GM12892 (cell line): Measurements from ENCODE around the gene COX11.

Experiments
- POLR2A ChIP-seq: IDR thresholded peaks from 2 replicates; pipeline ENCODE4 v1.6.1; 2011; ENCODE audit warnings: low read depth, low read length, control low read depth
- POLR2AphosphoS5 ChIP-seq: IDR thresholded peaks from 2 replicates; pipeline ENCODE4 v1.6.1; 2011; ENCODE audit warnings: low read depth, low read length, control low read depth
- TAF1 ChIP-seq: IDR thresholded peaks from 2 replicates; pipeline ENCODE4 v1.6.1; 2011; ENCODE audit warnings: low read depth, mild to moderate bottlenecking, control low read depth, low read length, borderline replicate concordance

DNA sequence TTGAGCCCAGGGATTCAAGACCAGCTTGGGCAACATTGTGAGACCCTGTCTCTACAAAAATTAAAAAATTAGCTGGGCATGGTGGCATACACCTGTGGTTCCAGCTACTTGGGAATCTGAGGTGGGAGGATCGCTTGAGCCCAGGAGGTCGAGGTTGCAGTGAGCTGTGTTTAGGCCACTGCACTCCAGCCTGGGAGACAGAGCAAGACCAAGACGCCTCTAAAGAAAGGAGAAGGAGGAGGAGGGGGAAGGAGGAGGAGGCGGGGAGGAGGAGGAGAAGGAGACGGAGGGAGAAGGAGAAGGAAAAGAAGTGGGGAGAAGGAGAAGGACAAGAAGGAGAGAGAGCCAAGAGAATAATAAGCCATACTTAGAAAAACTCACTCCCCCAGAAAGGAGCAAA is 36.0 kb upstream of the COX11 start:
- TF ChIP-seq POLR2A (no peak), POLR2AphosphoS5 (no peak), TAF1 (no peak)
